ENCODE results near the gene ZSCAN4.

Gene ZSCAN4, protein sequence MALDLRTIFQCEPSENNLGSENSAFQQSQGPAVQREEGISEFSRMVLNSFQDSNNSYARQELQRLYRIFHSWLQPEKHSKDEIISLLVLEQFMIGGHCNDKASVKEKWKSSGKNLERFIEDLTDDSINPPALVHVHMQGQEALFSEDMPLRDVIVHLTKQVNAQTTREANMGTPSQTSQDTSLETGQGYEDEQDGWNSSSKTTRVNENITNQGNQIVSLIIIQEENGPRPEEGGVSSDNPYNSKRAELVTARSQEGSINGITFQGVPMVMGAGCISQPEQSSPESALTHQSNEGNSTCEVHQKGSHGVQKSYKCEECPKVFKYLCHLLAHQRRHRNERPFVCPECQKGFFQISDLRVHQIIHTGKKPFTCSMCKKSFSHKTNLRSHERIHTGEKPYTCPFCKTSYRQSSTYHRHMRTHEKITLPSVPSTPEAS

DNA sequence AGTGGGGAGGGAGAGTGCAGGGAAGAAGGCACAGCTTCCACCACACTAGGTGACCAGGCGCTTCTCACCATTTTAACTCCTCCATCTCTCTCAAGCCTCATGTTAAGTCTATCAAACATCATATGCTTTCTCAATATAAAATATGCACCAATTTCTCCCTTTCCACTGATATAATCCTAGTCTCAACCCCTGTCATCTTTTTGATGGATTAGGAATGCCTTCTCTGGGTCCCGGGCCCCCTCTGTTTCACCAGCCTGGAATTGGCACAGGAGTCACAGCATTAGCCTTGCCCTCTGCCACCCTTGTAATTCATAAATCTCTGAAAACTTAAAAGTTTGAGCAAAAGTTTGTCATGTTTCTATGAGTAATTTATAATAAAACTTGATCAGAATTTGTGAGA, at the start of gene ZSCAN4:
ZSCAN4 (plus strand) TSS at position 301 of the 400 bp plus-strand sequence. CDS start 7,211 bp downstream, outside the sequence.
- no peak for DNase-seq

DNA sequence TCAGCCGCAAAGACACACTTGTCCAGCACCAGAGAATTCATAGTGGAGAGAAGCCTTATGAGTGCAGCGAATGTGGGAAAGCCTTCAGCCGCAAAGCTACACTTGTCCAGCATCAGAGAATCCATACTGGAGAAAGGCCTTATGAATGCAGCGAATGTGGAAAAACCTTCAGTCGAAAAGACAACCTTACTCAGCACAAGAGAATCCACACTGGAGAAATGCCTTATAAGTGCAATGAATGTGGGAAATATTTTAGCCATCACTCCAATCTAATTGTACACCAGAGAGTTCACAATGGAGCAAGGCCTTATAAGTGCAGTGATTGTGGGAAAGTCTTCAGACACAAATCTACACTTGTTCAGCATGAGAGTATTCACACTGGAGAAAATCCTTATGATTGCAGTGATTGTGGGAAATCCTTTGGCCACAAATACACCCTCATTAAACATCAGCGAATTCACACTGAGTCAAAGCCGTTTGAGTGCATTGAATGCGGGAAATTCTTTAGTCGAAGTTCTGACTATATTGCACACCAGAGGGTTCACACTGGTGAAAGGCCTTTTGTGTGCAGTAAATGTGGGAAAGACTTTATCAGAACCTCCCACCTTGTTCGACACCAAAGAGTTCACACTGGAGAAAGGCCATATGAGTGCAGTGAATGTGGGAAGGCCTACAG, 47.9 kb upstream of the ZSCAN4 start:
- no peak for DNase-seq

DNA sequence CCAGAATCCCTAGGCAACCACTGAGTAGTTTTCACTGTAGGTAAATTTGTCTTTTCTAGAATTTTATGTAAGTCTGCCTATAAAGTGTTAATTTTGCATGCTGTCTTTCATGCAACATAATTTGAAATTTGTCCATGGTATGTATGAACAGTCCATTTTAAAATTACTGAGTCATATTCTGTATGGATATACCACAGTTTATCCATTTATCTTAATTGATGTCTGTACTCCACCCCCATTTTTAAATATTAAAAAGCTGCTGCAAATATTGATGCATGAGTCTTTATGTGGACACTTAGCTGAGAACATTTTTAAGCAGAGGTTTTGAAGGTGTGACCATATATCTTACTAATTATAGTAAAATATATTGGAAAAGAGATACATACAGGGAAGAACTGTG, 45.6 kb upstream of the ZSCAN4 start:
- no peak for DNase-seq

DNA sequence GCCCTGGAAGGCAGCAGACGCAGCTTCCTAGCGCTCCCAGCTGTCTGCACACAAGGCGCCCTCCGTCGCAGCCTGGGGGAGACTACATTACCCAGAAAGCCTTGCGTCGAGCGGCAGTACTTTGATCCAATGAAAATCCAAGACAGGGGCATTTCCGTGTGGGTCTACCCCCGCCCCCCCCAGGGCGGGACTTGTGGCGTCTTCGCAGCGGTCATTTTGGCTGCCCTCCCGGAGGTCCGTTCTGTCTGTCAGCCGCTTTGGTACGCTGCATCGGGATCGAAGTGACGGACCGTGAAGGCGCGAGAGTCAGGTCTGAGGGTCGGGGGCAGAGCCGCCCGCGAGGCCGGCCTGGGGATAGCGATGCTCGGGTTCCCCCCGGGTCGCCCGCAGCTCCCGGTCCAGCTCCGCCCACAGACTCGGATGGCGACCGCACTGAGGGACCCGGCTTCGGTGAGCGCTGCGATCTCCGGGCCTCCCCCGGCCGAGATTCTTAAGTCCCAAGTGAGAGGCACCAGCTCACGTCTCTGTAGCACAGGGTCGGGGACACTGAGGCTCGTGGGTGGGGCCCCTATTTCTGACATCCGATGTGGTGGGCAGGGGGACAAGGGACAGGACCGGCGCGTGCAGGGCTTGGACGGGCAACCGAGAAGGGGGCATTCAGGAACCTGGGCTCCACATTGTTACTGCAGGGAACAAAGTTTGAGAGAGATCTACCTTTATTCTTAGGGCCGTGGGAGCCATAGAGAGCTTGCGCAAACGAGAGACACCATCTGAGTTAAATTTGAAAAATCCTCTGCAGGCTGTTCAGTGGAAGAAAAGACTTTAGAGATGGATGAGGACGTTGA, 35.5 kb upstream of the ZSCAN4 start, which contains the start of gene ZNF211:
ZNF211 (plus strand) TSS at position 182 of the 845 bp plus-strand sequence; CDS start at position 361, 179 bp downstream.
- peak; percentile 87 for DNase-seq

DNA sequence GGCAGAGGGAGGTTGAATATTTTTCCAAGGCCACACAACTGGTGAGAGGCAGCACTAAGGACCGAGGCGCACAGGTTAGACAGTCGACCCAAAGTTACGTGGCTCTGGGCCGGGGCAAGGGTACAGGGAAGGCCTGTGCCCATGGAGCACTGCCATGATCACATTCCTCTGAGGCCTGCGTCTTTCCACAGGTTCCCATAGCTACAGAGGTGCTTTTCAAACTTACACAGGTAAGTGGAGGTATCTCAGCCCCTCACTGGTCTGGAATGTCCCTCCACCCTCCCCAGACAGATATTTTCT, 35.0 kb upstream of the ZSCAN4 start:
- no peak for DNase-seq

DNA sequence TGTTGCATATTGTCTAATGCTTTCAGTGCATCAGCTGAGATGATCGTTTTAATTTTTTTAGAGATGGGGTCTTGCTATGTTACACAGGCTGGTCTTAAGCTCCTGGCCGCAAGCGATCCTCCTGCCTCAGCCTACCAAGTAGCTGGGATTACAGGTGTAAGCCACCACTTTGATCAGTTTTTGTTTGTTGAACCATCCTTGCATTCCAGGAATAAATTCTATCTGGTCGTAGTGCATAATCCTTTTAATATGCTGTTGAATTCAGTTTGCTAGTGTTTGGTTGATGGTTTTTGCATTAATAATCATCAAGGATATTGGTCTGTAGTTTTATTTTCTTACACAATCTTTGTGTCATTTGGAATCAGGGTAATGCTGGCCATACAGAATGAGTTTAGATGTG, 31.4 kb upstream of the ZSCAN4 start:
- no peak for DNase-seq

DNA sequence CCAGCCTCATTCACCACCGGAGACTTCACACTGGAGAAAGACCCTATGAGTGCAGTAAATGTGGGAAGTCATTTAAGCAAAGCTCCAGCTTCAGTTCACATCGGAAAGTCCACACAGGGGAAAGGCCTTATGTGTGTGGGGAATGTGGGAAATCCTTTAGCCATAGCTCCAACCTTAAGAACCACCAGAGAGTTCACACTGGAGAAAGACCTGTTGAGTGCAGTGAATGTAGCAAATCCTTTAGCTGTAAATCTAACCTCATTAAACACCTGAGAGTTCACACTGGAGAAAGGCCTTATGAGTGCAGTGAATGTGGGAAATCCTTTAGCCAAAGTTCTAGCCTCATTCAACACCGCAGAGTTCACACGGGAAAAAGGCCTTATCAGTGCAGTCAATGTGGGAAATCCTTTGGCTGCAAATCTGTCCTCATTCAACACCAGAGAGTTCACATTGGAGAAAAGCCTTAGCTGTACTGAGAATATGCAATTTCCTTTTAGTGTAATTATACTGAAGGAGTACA, 27.0 kb upstream of the ZSCAN4 start:
- no peak for DNase-seq

DNA sequence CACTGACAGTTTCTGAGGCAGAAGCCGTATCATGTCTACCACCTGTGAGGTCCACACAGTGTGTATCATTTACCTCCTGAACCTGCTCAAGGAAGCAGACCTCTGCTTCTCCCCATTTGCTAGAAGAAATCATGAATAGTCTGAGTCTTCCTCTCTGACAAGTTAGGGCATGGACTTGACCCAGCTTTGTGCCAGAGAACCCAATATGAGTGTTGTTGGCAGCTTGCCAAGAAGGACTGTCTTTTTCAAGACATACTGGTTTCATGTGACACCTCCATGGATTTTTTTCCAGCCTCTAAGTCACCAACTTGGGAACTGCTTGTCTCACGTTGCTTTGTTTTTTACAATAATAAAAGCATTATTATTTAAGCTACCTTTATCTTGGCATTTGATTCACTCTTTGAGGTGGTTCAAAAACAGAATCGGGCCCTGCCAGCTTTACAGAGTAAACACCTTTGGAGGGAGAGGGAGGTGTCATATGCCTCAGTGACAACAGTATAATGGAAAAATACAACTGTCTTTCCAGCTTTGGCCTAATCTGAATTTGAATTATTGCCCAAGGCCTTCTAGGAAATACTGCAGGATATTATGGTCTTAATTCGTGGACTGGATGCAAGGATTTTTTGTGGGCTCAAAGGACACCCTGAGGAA, 26.2 kb upstream of the ZSCAN4 start:
- no peak for DNase-seq

DNA sequence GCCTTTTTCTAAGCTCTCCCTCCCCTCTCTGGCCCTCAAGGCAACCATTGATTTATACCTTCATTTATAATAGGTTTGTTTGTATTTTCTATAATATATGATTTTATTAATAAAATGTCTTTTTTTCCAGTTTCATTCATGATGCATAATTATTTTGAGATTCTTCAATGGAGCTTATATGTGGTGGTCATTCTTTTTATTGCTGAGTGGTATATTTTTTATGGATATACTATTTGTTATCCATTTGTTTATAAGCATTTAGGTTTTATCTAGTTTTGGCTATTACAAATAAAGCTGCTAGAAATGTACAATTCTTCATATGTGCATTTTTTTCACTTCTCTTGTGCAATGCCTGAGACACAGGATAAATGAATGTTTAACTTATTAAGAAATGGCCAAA, 25.0 kb upstream of the ZSCAN4 start:
- no peak for DNase-seq

DNA sequence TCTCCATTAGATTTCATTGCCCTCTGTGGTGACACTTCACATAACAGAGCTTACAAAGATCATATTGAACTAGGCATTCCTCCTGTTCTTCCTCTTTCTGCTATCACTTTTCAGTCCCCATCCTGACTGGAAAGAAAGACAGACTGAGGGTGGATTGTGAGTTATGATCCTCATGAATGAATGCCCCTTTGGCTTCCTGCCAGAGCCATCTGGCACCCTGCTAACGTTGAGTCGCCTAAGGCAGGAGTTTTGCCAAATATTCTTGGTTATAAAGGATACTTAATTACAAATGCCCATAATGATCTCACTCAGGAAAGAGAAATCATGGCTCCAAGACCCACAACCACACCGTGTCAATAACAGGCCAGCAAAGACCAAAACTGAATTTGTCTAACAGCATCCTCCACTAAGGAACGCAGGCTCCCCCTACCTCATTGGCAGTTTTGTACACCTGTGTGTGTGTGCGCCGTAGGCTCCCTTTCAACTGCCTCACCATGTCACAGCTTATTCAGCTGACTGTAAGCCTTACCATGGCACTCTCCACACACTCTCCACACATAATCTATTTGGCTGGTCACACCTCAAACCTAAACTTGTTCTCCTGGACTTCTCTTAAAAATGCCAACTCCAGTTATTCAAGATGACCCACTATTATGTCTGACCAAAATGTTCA, 20.3 kb upstream of the ZSCAN4 start:
- no peak for DNase-seq

DNA sequence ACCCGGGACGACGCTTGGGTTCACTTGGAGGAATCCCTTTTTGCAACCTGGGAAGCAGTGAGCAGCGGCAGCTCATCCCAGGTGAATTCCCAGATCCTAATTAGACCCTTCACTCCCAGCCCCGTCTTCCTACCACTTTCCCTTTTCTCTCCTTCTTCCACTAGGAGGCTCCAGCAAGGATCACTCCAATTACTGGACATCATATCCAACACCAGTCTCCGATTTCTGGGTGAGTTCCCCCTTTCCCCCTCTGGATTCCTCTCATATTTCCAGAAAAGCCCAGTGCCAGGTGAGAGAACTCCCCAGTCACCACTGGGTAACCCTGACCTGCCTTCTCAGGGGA, 17.1 kb upstream of the ZSCAN4 start:
- DNase-seq, result no peak

DNA sequence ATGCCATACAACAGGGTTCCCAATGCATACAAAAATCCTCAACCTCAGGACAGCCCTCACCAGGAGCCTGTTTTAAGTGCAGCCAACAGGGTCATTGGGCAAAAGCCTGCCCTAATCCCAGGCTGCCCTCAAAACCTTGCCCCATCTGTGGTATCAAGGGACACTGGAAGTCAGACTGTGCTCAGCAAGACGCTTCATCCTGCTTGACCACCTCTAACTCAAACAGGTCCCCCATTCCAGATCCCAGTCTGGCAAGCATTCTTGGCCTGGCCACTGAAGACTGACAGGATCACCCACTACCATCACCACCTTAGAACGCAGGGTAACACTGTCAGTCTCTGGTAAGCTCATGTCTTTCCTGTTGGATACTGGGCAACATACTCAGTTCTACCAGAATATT, 15.0 kb upstream of the ZSCAN4 start:
- no peak for DNase-seq

DNA sequence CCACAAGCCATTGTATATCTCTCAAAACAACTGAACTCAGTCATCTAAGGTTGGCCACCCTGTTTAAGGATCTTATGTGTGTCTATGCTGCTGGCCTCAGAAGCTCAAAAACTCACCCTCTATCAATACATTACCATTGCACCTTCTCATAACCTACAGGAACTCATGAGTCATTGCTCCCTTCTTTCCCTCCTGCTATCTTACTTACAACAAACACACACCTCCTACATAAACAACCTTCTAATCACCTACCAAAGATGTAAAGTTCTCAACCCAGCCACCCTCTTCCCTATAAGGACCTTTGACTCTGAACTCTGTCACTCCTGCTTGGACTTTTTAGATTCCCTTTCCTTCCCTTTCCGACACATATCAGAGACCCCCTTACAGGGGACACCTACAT, 13.3 kb upstream of the ZSCAN4 start:
- DNase-seq, result no peak

DNA sequence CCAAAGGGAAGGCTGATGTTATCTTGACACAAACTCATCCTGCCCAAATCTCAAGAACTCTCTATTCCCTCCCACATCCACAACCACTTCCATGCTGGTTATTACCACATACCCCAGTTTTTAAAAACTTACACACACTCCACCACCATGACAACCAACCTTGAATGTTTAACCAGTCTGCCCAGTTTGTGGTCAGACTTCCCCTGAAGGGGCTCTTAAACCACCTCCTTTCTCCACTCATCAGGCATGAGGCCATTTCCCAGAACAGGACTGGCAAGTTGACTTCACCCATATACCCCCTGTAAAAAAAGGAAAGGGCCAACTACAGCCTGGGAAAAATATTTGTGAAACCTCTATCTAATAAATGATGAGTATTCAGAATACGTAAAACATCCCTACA, 12.4 kb upstream of the ZSCAN4 start:
- no peak for DNase-seq

DNA sequence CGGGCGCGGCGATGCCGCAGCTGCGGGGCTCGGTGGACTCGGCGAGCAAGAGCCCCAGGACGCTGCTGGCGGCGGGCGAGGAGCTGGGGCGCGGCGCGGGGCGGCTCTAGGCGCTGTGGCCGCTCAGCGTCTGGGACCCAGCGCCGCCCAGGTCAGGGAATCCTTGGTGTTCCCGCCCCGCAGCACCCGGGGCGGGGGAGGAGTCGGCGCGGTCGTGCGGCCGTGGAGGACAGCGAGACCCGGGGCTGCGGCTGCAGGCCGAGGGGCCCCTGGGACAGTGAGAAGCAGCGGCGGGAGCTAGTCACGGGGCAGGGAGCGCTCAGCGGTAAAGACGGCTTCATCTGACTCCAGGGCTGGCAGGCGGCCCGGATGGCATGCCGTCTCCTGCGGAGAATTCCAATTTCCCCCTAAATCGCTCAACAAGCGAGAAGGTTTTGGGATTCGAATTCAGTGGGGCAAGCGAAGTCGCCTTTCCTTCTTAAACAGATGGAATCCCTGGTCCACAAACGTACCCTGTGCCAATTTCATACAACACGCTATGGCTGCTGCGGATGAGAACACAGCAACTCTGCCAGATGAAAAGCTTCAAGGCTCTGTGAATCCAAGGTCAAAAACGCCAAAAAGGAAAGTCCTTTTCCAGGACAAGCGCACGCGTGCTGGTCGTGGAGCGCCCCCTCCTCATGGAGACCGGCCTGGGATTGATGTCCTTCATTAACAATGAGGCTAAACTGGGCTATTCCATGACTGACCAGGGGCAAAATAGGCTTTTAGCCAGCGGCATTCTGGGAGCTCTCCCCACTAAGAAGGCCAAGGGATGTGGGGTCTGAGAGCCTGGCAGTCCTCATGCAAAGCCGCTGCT, 4.2 kb upstream of the ZSCAN4 start:
- peak; percentile 51 for DNase-seq

DNA sequence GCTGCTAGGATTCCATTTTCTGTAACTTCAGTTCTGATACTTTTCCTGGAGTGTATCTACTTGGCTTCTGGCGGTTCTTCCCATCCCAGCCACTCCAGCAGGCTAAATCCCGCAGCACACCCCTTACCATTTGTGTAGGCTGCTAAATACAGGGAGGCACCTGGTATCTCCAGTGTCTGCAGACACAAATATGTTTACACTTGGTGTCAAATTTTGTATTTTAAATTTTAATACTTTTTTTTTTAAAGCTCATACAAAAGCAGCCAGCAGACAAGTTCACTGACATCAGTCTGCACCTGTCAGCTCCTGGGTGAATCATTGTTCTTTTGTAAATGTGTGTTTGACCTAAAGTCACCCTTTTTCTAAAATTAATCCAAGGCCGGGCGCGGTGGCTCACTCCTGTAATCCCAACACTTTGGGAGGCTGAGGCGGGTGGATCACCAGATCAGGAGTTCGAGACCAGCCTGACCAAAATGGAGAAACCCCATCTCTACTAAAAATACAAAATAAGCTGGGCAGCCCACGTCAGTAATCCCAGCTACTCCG, 3.4 kb upstream of the ZSCAN4 start:
- no peak for DNase-seq

DNA sequence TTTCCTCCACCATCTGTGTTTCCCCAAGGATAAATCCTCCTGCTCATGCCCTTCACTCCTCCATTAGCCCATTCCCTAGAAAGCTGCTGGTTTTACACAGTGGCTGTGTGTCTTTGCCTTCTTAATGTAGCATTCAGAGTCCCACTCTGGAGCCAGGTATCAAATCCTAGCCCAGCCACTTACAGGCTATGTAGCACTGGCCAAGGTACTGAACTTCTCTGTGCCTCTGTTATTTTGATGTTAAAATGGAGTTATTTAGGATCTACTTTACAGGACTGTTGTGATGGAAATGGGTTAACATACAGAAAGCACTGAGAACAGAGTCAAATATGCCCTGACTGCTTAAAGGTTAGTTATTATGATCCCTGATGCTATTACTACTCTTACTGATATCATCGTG, 1.5 kb upstream of the ZSCAN4 start:
- no peak for DNase-seq

DNA sequence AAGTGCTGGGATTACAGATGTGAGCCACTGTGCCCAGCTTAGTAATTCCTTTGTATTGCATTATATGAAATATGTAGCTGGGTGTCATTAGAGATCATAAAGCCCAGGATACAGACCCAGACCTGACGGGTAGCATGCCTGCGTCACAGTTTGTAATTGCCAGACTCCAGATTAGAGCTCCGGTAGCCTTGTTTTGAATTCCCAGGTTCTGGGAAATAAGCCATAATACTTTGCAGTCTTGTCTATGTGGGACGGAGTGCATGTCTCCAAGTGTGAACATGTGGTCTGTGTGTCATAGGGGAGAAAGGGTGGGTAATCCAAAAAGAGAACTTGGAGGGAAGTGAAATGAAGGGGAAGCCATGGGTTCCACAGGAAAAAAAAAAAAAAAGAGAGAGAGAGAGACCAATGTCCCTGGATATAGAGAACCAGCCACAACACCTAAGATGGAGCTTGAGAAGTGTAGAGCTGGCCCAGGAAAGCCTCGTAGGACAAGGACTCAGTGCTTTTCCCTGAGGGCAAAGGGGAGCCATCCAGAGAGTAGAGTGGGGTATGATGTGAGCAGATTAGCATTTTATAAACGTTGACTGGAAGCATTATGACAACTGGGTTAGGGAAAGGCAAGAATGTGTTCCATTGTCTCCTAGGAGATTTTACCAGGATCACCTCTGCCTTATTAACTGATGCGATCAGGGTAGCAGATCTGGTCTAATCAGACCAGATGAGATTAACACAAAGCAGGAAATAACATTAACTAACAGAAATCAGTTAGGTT, 2.6 kb downstream of the ZSCAN4 start:
- no peak for DNase-seq

DNA sequence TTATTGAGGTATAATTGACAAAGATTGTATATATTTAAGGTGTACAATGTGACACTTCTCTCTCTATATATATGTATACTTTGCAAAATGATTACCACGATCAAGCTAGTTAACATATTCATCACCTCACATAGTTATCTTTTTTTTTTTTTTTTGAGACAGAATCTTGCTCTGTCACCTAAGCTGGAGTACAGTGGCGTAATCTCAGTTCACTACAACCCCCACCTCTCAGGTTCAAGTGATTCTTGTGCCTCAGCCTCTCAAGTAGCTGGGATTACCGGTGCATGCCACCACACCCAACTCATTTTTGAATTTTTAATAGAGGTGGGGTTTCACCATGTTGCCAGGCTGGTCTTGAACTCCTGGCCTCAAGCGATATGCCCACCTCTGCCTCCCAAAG, 3.7 kb downstream of the ZSCAN4 start:
- no peak for DNase-seq

DNA sequence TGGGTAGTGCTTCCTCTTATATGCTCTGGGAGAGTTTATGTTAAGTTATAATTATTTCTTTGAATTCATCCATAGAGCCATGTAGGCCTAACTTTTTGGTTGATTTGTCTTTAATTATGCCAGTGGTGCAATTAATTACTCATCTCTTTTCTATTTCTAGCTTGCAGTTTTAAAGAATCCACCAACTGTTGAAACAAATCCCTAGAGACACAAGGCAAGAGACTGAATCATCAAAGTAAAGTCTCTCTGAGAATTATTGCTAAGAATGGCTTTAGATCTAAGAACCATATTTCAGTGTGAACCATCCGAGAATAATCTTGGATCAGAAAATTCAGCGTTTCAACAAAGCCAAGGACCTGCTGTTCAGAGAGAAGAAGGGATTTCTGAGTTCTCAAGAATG, 7.1 kb downstream of the ZSCAN4 start:
- no peak for DNase-seq

All from activated CD8-positive, alpha-beta memory T cell treated with anti-CD3 and anti-CD28 coated beads, Interleukin-2, amount 50 U/mL, for 48 hours (primary cell).